ENCODE measurements around the gene SLC22A5.

Gene SLC22A5

DNA sequence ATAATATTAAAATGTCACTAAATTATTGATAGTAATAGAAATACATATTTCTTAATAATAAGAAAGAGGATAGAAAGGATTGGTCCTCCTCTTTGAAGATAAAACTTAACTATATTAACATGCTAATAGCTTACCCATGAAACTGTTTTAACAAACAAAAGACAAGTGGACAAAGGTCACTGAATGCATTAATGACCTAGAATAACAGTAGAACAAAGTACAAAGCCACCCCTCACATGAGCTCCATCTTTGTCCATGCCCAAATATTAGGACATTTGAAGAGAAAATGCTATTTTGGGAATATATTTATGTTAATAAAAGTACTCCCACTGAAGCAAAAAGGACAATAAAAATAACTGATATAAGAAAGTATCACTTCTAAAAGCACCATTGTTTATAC lies 34.1 kb upstream of the SLC22A5 start:
- Histone ChIP-seq H3K4me3 (no peak overlapping the region), H3K36me3 (ENCODE audit: insufficient read depth, low read length) (no peaks in the 10 kb centered on the region), H3K27ac (no peak overlapping the region), H3K9me3 (ENCODE audit: low read depth, low read length) (no peaks in the 10 kb centered on the region), H3K9ac (ENCODE audit: insufficient read length) (no peak overlapping the region)
- TF ChIP-seq FOXP2 (optimal IDR thresholded peaks at IDR 0.05; ENCODE audit: control extremely low read depth, extremely low read length, insufficient read depth) (no peak), POLR2AphosphoS5 (IDR thresholded peaks at IDR 0.05; ENCODE audit: borderline replicate concordance, low read depth, low read length) (no peak), EZH2 (IDR thresholded peaks at IDR 0.05) (no peak)
- no peak for DNase-seq (ENCODE audit: low read depth, low spot score)

DNA sequence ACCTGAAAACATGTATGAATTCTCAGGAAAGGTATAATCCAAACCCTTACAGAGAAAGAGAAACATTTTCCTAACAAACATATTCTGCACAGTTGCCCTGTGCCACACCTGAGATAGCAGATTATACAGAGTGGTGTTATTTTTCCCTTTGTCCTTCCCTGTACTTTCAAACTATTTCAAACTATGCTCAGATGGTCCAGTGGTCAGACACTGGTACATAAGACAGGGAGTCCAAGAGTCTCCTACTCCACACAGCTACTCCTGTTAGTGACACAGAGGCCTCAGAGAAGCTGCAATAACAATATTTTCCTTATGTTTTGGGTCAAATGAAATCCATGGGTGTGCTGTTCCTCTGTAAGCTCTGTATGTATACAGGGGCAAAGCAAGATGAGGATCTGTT lies 30.0 kb upstream of the SLC22A5 start:
- Histone ChIP-seq H3K27ac (no peak overlapping the region), H3K36me3 (ENCODE audit: insufficient read depth, low read length) (no peaks in the 10 kb centered on the region), H3K9ac (ENCODE audit: insufficient read length) (no peak overlapping the region), H3K4me3 (no peak overlapping the region), H3K9me3 (ENCODE audit: low read depth, low read length) (no peaks in the 10 kb centered on the region)
- TF ChIP-seq EZH2 (IDR thresholded peaks at IDR 0.05) (no peak), POLR2AphosphoS5 (IDR thresholded peaks at IDR 0.05; ENCODE audit: borderline replicate concordance, low read depth, low read length) (no peak)
- no peak for DNase-seq (ENCODE audit: low read depth, low spot score)

DNA sequence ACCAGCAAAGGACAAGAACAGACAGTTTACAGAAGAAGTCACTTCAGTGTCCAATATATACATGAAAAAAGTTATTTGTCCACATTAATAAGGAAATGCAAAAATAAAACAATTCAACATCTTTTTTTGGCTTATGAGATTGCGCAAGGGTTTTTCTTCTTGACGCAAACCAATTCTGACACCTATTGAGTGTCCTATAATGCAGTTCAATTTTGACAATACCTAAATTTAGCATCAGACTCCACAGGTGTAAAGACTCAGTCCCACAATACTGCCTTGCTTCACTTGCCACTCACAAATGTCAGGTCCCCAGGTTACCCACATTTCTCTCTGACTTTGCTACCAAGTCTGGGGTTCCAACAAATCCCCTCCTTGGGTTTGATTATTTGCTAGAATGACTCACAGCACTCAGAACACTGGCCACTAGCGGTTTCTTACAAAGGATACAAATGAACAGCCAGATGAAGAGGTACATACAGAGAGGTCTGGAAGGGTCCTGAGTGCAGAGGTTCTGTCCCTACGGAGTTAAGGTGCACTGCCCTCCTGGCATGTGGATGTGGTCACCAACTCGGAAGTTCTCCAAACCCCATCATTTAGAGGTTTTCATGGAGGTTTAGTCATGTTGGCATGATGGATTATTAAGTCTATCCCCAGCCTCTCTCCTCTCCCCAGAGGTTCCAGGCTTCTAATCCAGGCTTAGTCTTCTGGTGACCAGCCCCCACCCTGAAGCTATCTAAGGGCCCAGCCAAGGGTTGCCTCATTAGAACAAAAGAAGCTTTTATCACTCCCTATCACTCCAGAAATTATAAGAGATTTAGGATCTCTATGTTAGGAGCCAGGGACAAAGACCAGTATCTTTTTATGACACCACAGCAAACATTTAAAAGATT lies 27.0 kb upstream of the SLC22A5 start:
- H3K36me3 ChIP-seq (ENCODE audit: insufficient read depth, low read length) = no peaks in the 10 kb centered on the region
- no peak overlapping the region for H3K27ac ChIP-seq
- no peaks in the 10 kb centered on the region for H3K9me3 ChIP-seq (ENCODE audit: low read depth, low read length)
- no peak for DNase-seq (ENCODE audit: low read depth, low spot score)
- H3K9ac ChIP-seq (ENCODE audit: insufficient read length) = no peak overlapping the region
- no peak overlapping the region for H3K4me3 ChIP-seq
- TF ChIP-seq POLR2AphosphoS5 (IDR thresholded peaks at IDR 0.05; ENCODE audit: borderline replicate concordance, low read depth, low read length) (no peak), FOXP2 (optimal IDR thresholded peaks at IDR 0.05; ENCODE audit: control extremely low read depth, extremely low read length, insufficient read depth) (no peak), EZH2 (IDR thresholded peaks at IDR 0.05) (no peak)

DNA sequence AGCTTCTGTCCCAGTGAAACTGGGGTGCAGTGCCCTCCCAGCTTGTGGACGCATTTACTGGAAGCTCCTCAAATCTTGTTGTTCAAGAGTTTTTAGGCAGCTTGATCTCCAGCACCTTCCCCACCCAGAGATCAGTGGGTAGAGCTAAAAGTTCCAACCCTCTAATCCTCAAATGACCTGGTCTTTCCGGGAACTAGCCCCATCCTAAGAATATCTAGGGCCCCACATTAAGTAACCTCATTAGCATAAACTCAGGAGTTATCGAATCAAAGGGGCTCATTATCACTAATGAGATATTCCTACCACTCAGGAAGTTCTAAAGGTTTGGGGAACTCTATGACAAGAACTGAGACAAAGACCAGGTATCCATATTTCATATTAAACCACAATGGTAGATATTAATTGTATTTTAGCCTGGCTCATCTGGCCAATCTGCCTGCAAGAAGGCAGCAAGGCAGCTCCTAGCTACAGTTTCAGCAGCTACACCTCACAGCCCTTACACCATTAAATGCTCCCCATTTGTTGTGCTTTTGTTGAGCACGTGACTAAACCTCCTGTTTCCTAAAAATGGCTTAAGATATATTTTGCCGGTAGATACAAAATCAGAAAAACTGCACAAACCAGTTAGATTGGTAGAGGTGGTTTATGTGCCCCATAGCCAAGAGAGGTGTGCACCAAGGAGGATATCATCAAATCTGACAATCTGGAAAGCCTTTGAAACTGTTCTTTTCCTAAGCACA lies 24.6 kb upstream of the SLC22A5 start:
- Histone ChIP-seq H3K27ac (no peak overlapping the region), H3K36me3 (ENCODE audit: insufficient read depth, low read length) (no peaks in the 10 kb centered on the region), H3K9me3 (ENCODE audit: low read depth, low read length) (no peaks in the 10 kb centered on the region), H3K9ac (ENCODE audit: insufficient read length) (no peak overlapping the region), H3K4me3 (no peak overlapping the region)
- no peak for DNase-seq (ENCODE audit: low read depth, low spot score)
- TF ChIP-seq EZH2 (IDR thresholded peaks at IDR 0.05) (no peak), POLR2AphosphoS5 (IDR thresholded peaks at IDR 0.05; ENCODE audit: borderline replicate concordance, low read depth, low read length) (no peak), FOXP2 (optimal IDR thresholded peaks at IDR 0.05; ENCODE audit: control extremely low read depth, extremely low read length, insufficient read depth) (no peak)

DNA sequence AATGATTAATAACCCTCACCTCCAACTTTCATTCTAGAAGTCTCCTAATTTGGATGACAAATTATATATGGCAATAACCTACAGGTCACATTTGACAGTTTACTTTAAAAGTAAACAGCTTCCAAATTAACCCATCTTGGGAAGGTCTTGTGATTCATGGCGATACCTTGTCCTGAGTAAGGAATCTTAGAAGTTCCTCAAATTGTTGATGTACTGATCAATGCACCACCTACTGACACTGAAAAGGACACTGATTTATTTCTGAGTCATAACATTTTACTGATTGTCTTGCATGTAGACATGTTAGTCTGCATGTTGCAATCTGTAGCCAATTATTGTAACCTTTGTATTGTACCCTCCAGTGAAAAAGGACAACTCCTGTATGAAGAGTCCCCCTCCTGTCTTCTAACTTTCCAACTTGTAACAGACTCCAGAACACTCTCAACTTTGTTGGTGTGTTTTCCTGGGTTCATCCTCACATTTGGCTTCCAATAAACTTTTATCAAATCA lies 16.0 kb upstream of the SLC22A5 start:
- H3K9ac ChIP-seq (ENCODE audit: insufficient read length) = no peak overlapping the region
- TF ChIP-seq POLR2AphosphoS5 (IDR thresholded peaks at IDR 0.05; ENCODE audit: borderline replicate concordance, low read depth, low read length) (no peak), FOXP2 (optimal IDR thresholded peaks at IDR 0.05; ENCODE audit: control extremely low read depth, extremely low read length, insufficient read depth) (no peak), EZH2 (IDR thresholded peaks at IDR 0.05) (no peak)
- H3K9me3 ChIP-seq (ENCODE audit: low read depth, low read length) = no peaks in the 10 kb centered on the region
- H3K4me3 ChIP-seq = no peak overlapping the region
- H3K27ac ChIP-seq = no peak overlapping the region
- DNase-seq (ENCODE audit: low read depth, low spot score) = no peak
- H3K36me3 ChIP-seq (ENCODE audit: insufficient read depth, low read length) = no peaks in the 10 kb centered on the region

DNA sequence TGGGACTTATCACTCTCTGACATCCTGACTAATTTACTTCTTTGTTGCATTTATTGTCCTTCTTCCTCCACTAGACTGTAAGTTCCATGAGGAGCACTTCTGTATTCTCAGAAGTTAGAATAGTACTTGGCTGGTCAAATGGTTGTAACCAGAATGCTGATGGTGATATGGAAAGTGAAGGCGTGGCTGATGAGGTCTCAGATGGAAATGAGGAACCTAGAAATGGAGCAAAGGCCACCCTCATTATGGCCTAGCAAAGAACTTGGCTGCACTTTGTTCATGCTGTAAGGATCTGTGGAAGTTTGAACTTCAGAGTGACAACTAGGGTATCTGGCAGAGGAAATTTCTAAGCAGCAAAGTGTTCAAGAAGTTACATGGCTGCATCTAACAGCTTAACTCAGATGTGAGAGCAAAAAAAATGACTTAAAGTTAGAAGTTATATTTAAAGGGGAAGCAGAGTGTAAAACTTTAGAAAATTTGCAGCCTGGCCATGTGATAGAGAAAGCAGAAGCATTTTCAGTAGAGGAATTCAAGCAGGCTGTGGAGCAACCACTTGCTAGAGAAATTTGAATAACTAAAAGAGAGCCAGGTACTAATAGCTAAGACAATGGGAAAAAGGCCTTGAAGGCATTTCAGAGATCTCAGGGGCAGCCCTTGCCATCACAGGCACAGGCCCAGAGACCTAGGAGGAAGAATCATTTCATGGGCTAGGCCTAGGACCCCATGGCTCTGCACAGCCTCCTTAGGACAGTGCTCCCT lies 14.9 kb upstream of the SLC22A5 start:
- TF ChIP-seq EZH2 (IDR thresholded peaks at IDR 0.05) (no peak), FOXP2 (optimal IDR thresholded peaks at IDR 0.05; ENCODE audit: control extremely low read depth, extremely low read length, insufficient read depth) (no peak), POLR2AphosphoS5 (IDR thresholded peaks at IDR 0.05; ENCODE audit: borderline replicate concordance, low read depth, low read length) (no peak)
- Histone ChIP-seq H3K4me3 (no peak overlapping the region), H3K36me3 (ENCODE audit: insufficient read depth, low read length) (no peaks in the 10 kb centered on the region), H3K9ac (ENCODE audit: insufficient read length) (no peak overlapping the region), H3K27ac (no peak overlapping the region), H3K9me3 (ENCODE audit: low read depth, low read length) (no peaks in the 10 kb centered on the region)
- no peak for DNase-seq (ENCODE audit: low read depth, low spot score)

DNA sequence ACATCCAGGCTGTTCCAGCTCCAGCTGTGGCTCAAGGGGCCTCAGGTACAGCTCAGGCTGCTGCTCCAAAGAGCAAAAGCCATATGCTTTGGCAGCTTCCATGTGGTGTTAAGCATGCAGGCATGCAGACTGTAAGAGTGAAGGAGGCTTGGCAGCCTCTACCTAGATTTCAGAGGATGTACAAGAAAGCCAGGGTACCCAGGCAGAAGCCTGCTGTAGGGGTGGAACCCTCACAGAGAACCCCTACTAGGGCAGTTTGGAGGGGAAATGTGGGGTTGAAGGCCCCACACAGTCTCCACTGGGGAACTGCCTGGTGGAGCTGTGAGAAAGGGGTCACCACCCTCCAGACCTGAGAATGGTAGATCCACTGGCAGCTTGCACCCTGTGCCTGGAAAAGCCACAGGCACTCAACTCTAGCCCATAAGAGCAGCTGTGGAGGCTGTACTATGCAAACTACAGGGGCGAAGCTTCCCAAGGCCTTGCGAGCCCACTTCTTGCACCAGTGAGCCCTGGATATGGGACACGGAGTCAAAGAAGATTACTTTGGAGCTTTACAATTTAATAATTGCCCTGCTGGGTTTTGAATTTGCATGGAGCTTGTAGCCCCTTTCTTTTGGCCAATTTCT lies 14.3 kb upstream of the SLC22A5 start:
- Histone ChIP-seq H3K9ac (ENCODE audit: insufficient read length) (no peak overlapping the region), H3K36me3 (ENCODE audit: insufficient read depth, low read length) (no peaks in the 10 kb centered on the region), H3K4me3 (no peak overlapping the region), H3K27ac (no peak overlapping the region), H3K9me3 (ENCODE audit: low read depth, low read length) (no peaks in the 10 kb centered on the region)
- TF ChIP-seq FOXP2 (optimal IDR thresholded peaks at IDR 0.05; ENCODE audit: control extremely low read depth, extremely low read length, insufficient read depth) = no peak
- no peak for DNase-seq (ENCODE audit: low read depth, low spot score)

DNA sequence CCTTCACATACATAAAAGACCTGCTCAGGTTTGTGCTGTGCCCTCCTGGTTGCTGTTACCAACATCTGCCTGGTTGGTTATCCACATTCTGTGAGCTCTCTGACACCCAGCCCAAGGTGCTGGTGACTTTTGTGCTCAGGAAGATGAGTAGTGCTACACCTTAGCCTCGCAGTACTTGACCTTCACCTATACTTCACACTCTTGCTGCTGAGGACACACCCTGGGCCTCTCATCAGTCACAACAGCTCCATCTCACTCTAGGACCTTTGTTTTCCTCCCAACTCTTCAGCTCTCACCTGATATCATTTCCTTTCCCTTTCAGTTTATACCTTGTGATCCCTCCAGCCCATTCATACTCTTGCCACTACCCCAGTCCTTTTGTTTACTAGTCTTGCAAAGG lies 10.7 kb upstream of the SLC22A5 start:
- H3K4me3 ChIP-seq = no peak overlapping the region
- no peak overlapping the region for H3K27ac ChIP-seq
- no peak for DNase-seq (ENCODE audit: low read depth, low spot score)
- H3K9me3 ChIP-seq (ENCODE audit: low read depth, low read length) = no peaks in the 10 kb centered on the region
- H3K9ac ChIP-seq (ENCODE audit: insufficient read length) = no peak overlapping the region
- H3K36me3 ChIP-seq (ENCODE audit: insufficient read depth, low read length) = no peaks in the 10 kb centered on the region
- TF ChIP-seq EZH2 (IDR thresholded peaks at IDR 0.05) (no peak), FOXP2 (optimal IDR thresholded peaks at IDR 0.05; ENCODE audit: control extremely low read depth, extremely low read length, insufficient read depth) (no peak), POLR2AphosphoS5 (IDR thresholded peaks at IDR 0.05; ENCODE audit: borderline replicate concordance, low read depth, low read length) (no peak)

Measured in SK-N-MC (cell line).